AG04450 (cell line): Measurements from ENCODE around the gene DOC2A. TPM values are rescaled to one million over a fixed set of nuclear protein-coding genes. Genes with fewer than 3 reads are reported as not detected.
A peak's percentile ranks its signal among the peaks of the same experiment; 100 is the strongest.
"Not testable (repeated sequence)": the region's sequence is repeated elsewhere in the genome, so short reads cannot be mapped to it uniquely, and the experiment has no call there.

ENCODE experiments used
- CTCF ChIA-PET: fragments of 300-600, 350-600 bp; formaldehyde crosslinking; extraction: SDS; loops from one replicate; lab custom pipeline; 2022; ENCODE audit warnings: antibody characterized with exemption, inconsistent platforms; lab: Charles Lee
- POLR2A ChIA-PET: fragments of 350-600 bp; formaldehyde crosslinking; extraction: SDS; loops from one replicate; lab custom pipeline; 2021; ENCODE audit warnings: antibody characterized with exemption, inconsistent platforms; lab: Yijun Ruan, JAX
- DNase-seq: peaks from one replicate; pipeline ENCODE4 v3.0.0-alpha.2; 2011; ENCODE audit warnings: low read depth, low spot score
- H3K27ac ChIP-seq: one replicate; pipeline ENCODE4 v1.5.1; 2012; ENCODE audit warnings: low read depth, low read length, control low read depth
- H3K27me3 ChIP-seq: one replicate; pipeline ENCODE4 v1.6.0; 2012; ENCODE audit warnings: low read length; ENCODE audit not compliant: control insufficient read depth, insufficient read depth
- H3K4me3 ChIP-seq: 2 replicates; pipeline ENCODE4 v1.5.1; 2011; ENCODE audit warnings: mild to moderate bottlenecking, low read depth, low read length, control low read depth
- H3K9me3 ChIP-seq: 2 replicates; pipeline ENCODE4 v1.5.1; 2012; ENCODE audit warnings: low read length; ENCODE audit not compliant: control insufficient read depth, insufficient read depth
- polyA plus RNA-seq: library from polyadenylated mRNA; depleted of rRNA; stranded (reverse); fragments of >200 nt; gene quantifications from 2 replicates; pipeline ENCODE4 v1.2.3, GENCODE V29; 2011
- TF ChIP-seq, protein P1 (sequence below): IDR thresholded peaks from 2 replicates; pipeline ENCODE4 v1.5.1; 2011; ENCODE audit warnings: low read depth, low read length, control low read depth, inconsistent platforms

DOC2A gene
- polyA plus RNA-seq, 1 experiment: 0.22 TPM

GRCh38 chr16:29962344-29962994 lies 48.4 kb downstream of the DOC2A start:
- peak; percentile 4 for DNase-seq
- POLR2A ChIA-PET: interaction anchor here (0.7 to 2.2 kb wide), 6 partner anchors 11 to 62 kb away, joined by 3 to 17 read pairs (median 4); partner anchors contain the start of genes KCTD13 and TAOK2
- H3K9me3 ChIP-seq: no peaks in the 10 kb centered on the region
- peak overlapping the region; percentile 57 for H3K27ac ChIP-seq
- CTCF ChIA-PET: interaction anchor here (0.6 to 1.6 kb wide), 5 partner anchors 10 to 114 kb away, joined by 3 to 13 read pairs (median 6); partner anchors contain the start of genes SEZ6L2 and TAOK2
- TF ChIP-seq, protein P1, sequence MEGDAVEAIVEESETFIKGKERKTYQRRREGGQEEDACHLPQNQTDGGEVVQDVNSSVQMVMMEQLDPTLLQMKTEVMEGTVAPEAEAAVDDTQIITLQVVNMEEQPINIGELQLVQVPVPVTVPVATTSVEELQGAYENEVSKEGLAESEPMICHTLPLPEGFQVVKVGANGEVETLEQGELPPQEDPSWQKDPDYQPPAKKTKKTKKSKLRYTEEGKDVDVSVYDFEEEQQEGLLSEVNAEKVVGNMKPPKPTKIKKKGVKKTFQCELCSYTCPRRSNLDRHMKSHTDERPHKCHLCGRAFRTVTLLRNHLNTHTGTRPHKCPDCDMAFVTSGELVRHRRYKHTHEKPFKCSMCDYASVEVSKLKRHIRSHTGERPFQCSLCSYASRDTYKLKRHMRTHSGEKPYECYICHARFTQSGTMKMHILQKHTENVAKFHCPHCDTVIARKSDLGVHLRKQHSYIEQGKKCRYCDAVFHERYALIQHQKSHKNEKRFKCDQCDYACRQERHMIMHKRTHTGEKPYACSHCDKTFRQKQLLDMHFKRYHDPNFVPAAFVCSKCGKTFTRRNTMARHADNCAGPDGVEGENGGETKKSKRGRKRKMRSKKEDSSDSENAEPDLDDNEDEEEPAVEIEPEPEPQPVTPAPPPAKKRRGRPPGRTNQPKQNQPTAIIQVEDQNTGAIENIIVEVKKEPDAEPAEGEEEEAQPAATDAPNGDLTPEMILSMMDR: no peak
- H3K4me3 ChIP-seq: peak overlapping the region; percentile 77
- H3K27me3 ChIP-seq: no peaks in the 10 kb centered on the region

DNA sequence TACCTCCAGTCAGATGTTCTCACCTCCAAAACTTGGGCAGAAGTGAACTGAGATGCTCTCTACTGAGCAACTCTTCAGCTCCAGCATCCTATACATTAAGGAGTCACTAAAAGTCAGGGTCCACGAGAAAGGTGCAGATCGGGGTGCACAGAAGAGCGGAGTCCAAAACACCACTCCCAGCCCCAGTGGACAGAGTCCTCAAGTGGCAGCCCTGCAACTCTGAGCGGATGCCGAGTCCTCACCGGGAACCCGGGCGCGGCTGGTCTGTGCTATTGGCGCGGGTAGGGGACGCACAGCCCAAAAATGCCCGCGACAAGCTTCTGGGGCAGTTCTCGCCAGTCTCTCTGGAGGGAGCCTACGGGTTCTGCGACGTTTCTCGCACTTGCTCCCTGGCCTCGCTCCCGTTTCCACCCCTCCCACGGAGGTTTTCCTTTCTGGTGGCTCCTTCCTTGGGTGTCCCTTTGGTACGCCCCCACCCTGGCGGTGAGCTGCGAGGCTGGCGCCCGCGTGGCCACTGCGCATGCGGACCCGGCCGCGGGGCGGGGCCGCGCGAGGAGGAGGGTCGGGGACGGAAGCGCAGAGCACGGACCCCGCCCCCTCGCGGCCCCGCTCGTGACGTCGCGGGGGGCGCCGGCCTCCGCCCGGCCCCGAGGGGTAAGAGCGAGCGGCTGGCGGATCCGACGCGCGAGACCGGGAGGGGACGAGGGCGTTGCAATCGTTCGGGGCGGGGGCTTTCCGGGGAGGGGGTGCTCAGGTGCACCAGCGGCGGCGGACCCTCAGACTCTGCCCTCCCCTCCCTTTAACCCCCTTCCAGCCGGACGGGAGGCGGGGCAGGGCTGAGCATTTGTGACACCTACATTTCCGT lies 49.1 kb downstream of the DOC2A start, which contains the start of gene TMEM219:
Gene TMEM219, plus strand, starts transcription at position 601 of the 865 bp plus-strand sequence. CDS start 1,065 bp downstream, outside the sequence.
- CTCF ChIA-PET: interaction anchor here (0.9 to 2.2 kb wide), 4 partner anchors 11 to 113 kb away, joined by 5 to 13 read pairs (median 10); partner anchors contain the start of gene TAOK2
- Histone ChIP-seq H3K4me3 (peak within 1 kb of the TSS; percentile 77), H3K27me3 (no peaks in the 10 kb centered on the region), H3K27ac (peak within 1 kb of the TSS; percentile 57), H3K9me3 (no peaks in the 10 kb centered on the region)
- POLR2A ChIA-PET: interaction anchor here (0.7 to 2.2 kb wide), 6 partner anchors 10 to 61 kb away, joined by 3 to 17 read pairs (median 4); partner anchors contain the start of genes KCTD13 and TAOK2
- peak; percentile 54 for DNase-seq
- TF ChIP-seq, protein P1: peak; percentile 48

DNA sequence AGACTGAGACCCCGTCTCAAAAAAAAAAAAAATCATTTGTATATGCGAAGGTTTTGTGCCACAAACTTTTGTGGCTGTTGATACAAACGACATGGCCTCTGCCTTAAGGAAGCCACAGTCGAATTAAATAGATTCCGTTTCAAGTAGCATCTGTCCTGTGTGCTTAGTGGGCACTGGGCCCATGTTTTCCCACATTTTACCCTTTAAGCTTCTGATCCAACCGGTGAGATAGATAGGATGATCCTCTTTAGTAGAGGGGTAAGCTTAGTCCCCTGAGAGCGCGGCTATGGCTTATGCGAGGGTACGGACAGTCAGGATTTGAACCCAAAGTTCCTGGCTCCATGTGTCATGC lies 49.7 kb downstream of the DOC2A start:
- Histone ChIP-seq H3K4me3 (peak overlapping the region; percentile 77), H3K27ac (peak overlapping the region; percentile 31), H3K27me3 (no peaks in the 10 kb centered on the region), H3K9me3 (no peaks in the 10 kb centered on the region)
- no peak for DNase-seq
- POLR2A ChIA-PET: interaction anchor here (1.2 to 2.2 kb wide), 4 partner anchors 12 to 60 kb away, joined by 3 to 17 read pairs (median 6); partner anchors contain the start of genes KCTD13 and TAOK2
- TF ChIP-seq, protein P1: no peak
- CTCF ChIA-PET: interaction anchor here (0.8 to 2.2 kb wide), 4 partner anchors 11 to 112 kb away, joined by 5 to 13 read pairs (median 9); partner anchors contain the start of gene TAOK2

DNA sequence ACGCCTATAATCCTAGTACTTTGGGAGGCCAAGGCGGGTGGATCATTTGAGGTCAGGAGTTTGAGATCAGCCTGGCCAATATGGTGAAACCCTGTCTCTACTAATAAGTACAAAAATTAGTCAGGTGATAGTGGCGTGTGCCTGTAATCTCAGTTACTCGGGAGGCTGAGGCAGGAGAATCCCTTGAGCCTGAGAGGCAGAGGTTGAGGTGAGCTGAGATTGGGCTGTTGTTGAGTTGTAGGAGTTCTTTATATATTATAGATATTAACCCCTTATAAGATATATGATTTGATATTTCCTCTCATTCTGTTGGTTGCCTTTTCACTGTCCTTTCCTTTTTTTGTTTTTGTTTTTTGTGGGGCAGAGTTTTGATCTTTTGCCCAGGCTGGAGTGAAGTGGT lies 51.0 kb downstream of the DOC2A start:
- H3K4me3 ChIP-seq, H3K27me3 ChIP-seq, H3K27ac ChIP-seq, POLR2A ChIA-PET, DNase-seq, H3K9me3 ChIP-seq: not testable (repeated sequence)
- CTCF ChIA-PET: interaction anchor here (2.2 kb wide), 1 partner anchor 16 kb away, joined by 12 read pairs; no protein-coding TSS in a partner anchor

GRCh38 chr16:29959293-29959692 lies 51.5 kb downstream of the DOC2A start:
- POLR2A ChIA-PET: no interaction called here
- Histone ChIP-seq H3K4me3 (no peak overlapping the region), H3K27me3 (no peaks in the 10 kb centered on the region), H3K27ac (no peak overlapping the region), H3K9me3 (no peaks in the 10 kb centered on the region)
- TF ChIP-seq, protein P1: no peak
- DNase-seq: no peak
- CTCF ChIA-PET: no interaction called here
